HUES6 (cell line): ENCODE data around the gene MGST3.
"Not testable (repeated sequence)": the region's sequence is repeated elsewhere in the genome, so short reads cannot be mapped to it uniquely, and the experiment has no call there.

Experiments
- H3K27ac ChIP-seq: 2 replicates; pipeline ENCODE4 v1.7.0; 2013; ENCODE audit warnings: low read depth, mild to moderate bottlenecking, low read length, inconsistent platforms
- H3K27me3 ChIP-seq: 2 replicates; pipeline ENCODE4 v1.6.1; 2013; ENCODE audit warnings: low read length; ENCODE audit not compliant: control insufficient read depth, insufficient read depth
- H3K36me3 ChIP-seq: 2 replicates; pipeline ENCODE4 v1.6.1; 2013; ENCODE audit warnings: low read length; ENCODE audit not compliant: control insufficient read depth, insufficient read depth
- H3K4me1 ChIP-seq: 2 replicates; pipeline ENCODE4 v1.6.1; 2013; ENCODE audit warnings: low read length; ENCODE audit not compliant: control insufficient read depth, insufficient read depth
- H3K4me3 ChIP-seq: 2 replicates; pipeline ENCODE4 v1.5.1; 2013; ENCODE audit warnings: low read depth, low read length
- H3K9ac ChIP-seq: one replicate; pipeline ENCODE4 v1.6.1; 2013; ENCODE audit warnings: mild to moderate bottlenecking, low read length
- H3K9me3 ChIP-seq: 2 replicates; pipeline ENCODE4 v1.6.1; 2013; ENCODE audit warnings: low read depth, low read length; ENCODE audit not compliant: control insufficient read depth, insufficient read depth

Gene MGST3

DNA sequence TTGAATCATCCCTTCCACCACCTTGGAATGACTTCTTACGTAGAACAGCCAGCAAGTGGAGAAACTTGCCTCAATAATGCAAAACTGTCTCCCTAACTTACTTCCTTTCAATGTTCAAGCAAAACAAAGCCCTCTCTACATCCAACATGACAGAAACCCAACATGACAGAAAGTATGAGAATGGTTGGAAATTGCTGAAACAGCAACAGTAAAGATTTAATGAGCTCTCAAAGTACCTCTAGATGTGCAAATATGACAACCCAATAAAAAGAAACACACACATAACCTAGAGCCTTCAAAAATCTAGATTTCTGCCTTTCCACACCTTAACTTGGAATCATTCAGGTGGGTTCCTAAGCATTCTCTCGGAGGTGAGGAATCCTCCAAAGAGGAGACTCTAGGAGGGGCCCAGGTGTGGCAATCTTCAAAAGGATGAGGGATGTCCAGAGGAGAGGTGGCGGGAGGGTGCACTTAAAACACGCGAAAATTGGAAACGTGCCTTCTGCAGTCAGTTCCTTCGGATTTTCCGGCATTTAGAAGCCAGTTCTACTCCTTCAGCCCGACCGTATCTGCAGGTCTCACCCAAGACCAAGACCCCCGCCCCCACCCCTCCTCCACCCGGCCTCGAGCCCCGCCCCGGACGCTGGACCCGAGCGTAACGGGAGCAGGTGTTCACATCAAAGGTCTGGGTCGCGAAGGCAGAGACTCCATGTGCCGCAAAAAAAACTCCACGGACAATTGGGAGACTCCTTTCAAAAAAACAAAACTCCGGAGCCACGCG, 996 bp upstream of the MGST3 start:
- Histone ChIP-seq H3K4me1 (peaks cover 17% of the 10 kb centered on the region), H3K4me3 (peak overlapping the region; percentile 74), H3K27me3 (no peaks in the 10 kb centered on the region), H3K27ac (peak overlapping the region; percentile 58), H3K9ac (peak overlapping the region; percentile 68), H3K36me3 (no peaks in the 10 kb centered on the region), H3K9me3 (no peaks in the 10 kb centered on the region)

DNA sequence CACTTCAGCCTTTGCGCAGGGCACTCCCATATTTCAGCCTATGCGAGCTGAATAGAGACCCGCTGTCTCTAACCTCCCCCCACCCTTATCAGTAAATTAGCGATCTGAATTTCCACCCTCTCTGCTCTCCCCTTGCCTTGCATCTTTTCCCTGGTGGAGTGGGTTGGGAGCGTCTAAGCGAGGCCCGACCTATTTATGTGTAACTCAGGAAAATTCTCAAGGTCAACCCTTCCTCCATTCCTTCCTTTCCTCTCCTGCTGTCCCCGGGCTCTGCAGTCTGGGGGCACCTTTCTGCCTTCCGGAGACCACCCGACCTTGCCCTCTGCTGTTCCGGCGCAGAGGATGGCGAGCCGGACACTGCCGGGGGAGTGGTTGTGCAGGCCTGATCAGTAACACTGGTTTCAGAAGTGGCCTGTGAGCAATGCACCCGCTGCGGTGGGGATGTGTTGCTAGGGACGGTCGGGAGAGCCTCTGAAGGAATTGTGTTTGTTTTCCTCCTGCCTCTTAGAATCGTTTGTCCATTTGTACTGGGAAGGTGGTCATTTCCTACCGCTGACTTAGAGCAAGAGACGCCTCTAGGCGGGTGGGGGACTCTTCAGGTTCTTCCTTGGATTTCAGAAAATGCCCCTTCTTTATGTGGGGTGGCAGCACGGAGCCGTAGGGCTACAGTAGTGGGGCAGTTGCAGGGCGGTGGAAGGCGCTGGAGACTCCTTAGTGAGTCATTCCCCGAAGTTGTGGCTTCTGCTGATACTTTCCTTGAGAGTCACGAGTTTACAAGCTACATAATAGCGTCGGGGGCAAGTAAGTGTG, 513 bp downstream of the MGST3 start:
- no peaks in the 10 kb centered on the region for H3K36me3 ChIP-seq
- H3K9ac ChIP-seq: peak overlapping the region; percentile 73
- peaks cover 23% of the 10 kb centered on the region for H3K4me1 ChIP-seq
- peak overlapping the region; percentile 58; the same call in 1 of the 2 replicates for H3K27ac ChIP-seq
- H3K9me3 ChIP-seq: no peaks in the 10 kb centered on the region
- H3K4me3 ChIP-seq: peak overlapping the region; percentile 74
- no peaks in the 10 kb centered on the region for H3K27me3 ChIP-seq

DNA sequence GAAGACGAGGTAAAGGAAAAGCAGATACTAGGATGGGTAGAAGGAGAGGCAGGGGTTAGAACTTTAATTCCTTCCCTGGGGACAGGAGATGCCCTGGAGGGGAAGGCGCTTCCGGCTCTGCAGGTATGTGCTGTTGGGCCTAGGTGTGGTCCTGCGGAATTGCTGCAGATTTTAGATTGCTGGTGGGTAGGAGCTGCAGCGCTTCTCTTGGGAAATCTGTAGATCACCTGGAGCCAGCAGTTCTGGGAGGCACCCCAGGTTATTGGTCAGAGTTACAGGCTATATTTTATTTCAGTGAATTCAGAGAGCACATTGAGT, 1.1 kb downstream of the MGST3 start:
- Histone ChIP-seq H3K9ac (peak overlapping the region; percentile 73), H3K27me3 (no peaks in the 10 kb centered on the region), H3K4me3 (peak overlapping the region; percentile 74), H3K9me3 (no peaks in the 10 kb centered on the region), H3K27ac (no peak overlapping the region), H3K4me1 (peaks cover 24% of the 10 kb centered on the region), H3K36me3 (no peaks in the 10 kb centered on the region)

DNA sequence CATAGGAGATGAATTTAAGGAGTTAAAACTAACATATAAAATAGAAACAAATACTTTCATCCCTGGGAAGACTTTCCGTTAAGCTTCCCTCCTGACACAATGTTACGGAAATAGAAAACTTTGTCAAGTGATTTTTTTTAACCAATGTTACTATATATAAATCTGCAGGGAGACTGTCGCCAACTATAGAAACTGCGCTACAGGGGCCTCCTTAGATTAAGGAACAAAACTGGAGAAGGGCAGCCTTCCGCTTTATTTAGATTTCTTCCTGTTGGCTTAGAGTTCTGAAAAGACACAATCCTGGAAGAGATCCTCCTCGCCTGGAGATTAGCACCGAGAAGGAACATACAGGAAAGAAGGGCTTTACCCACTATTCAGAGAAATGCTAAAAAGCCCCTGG, 1.5 kb downstream of the MGST3 start:
- H3K4me3 ChIP-seq: peak overlapping the region; percentile 74
- H3K36me3 ChIP-seq: no peaks in the 10 kb centered on the region
- H3K27me3 ChIP-seq: no peaks in the 10 kb centered on the region
- peak overlapping the region; percentile 73 for H3K9ac ChIP-seq
- H3K9me3 ChIP-seq: no peaks in the 10 kb centered on the region
- H3K4me1 ChIP-seq: peaks cover 27% of the 10 kb centered on the region
- no peak overlapping the region for H3K27ac ChIP-seq

DNA sequence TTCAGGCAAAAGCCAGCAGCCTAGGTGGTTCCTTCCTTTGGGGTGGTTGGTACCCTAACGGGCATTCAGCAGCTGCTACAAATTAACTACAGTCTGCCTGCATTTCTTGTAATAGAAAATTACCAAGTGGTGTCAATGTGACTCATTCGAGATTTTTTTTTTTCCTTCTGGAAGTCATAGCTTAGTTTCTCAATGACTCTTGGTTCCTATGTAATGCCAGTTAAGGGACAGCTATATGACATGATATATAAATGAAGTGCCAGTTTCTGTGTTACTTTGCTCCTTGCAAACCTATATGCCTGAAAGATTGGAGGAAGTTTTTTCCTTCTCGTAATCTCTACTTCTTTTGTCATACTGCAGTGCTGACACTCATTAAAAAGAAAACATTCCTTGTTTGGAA, 2.6 kb downstream of the MGST3 start:
- Histone ChIP-seq H3K27ac (no peak overlapping the region), H3K4me3 (no peak overlapping the region), H3K36me3 (no peaks in the 10 kb centered on the region), H3K9ac (no peak overlapping the region), H3K9me3 (no peaks in the 10 kb centered on the region), H3K27me3 (no peaks in the 10 kb centered on the region), H3K4me1 (peaks cover 30% of the 10 kb centered on the region)

DNA sequence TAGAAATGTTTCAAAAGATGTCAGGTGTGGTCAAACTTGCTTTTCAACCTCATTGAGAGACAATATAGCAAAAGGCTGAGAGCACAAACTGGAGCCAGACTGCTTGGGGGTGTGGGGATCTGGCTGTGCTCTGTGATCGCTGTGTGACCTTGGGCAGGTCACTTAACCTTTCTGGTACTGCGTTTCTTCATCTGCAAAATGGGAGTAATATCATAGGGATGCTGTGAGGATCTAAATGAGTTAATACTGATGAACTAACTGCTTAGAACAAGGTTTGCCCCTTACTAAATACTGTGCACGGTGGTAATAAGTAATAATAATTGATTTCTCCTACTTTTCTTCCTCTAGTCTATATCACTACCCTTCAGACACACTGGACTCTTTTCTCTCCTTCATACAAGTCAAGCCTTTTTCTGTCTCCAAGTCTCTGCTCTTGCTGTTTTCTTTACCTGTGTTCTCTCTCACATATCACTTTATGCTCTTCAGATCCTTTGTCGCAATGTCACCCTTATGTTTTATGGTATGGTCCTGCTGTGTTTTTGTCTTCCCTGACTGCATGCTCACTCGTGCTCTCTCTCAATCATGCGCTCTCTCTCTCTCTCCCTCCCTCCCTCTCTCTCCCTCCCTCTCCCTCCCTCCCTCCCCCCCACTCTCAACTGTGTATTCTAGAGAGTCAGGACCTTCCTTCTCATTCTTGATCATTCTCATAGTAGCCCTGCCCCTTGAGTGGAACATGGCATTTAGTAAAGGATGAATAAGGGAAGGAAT, 3.3 kb downstream of the MGST3 start:
- peaks cover 30% of the 10 kb centered on the region for H3K4me1 ChIP-seq
- no peaks in the 10 kb centered on the region for H3K36me3 ChIP-seq
- H3K9ac ChIP-seq: no peak overlapping the region
- H3K4me3 ChIP-seq: no peak overlapping the region
- H3K27me3 ChIP-seq: no peaks in the 10 kb centered on the region
- H3K27ac ChIP-seq: no peak overlapping the region
- H3K9me3 ChIP-seq: no peaks in the 10 kb centered on the region

DNA sequence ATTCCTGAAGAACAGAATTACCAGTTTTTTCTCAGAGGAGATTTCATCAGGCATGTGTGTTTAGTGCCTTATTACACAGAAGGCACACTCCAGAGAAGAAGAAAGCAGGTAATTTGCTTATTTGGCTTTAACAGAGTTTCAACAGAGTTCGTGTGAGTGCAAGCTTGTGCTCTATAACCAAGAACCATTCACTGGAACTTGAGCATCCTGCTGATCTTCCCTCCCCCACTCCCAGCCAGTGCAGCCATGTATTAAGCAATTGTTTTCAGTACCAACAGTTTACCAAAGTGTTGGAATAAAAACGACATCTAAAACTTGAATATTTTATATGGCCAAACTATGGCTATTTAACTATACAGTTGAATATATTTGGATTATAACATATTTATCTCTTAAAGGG, 4.3 kb downstream of the MGST3 start:
- Histone ChIP-seq H3K9me3 (no peaks in the 10 kb centered on the region), H3K36me3 (0 out of 2 replicates have a peak, but pooled peaks cover 3% of the 10 kb centered on the region), H3K9ac (no peak overlapping the region), H3K27ac (no peak overlapping the region), H3K4me3 (no peak overlapping the region), H3K4me1 (peaks cover 25% of the 10 kb centered on the region), H3K27me3 (no peaks in the 10 kb centered on the region)

DNA sequence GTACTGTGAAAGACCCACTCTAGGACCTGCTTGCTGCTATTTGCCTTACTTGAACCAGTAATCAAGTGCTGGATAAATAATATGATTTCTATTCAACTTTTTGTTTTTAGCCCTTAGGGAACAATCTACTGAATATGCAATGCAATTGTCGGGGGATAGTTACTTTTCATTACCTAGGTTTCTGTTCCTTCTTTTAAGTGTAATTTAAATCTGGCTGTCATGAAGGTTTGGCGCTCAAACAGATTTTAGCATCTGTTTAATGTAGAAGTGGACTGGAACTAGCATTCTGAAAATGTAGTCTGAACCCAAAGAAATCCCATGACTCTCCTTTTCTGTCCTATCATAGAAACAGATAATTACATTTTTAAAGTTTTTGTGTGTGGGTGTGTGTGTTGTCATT, 4.8 kb downstream of the MGST3 start:
- H3K27ac ChIP-seq: no peak overlapping the region
- no peak overlapping the region for H3K9ac ChIP-seq
- peaks cover 25% of the 10 kb centered on the region for H3K4me1 ChIP-seq
- no peak overlapping the region for H3K4me3 ChIP-seq
- no peaks in the 10 kb centered on the region for H3K27me3 ChIP-seq
- H3K9me3 ChIP-seq: no peaks in the 10 kb centered on the region
- H3K36me3 ChIP-seq: 0 out of 2 replicates have a peak, but pooled peaks cover 3% of the 10 kb centered on the region

DNA sequence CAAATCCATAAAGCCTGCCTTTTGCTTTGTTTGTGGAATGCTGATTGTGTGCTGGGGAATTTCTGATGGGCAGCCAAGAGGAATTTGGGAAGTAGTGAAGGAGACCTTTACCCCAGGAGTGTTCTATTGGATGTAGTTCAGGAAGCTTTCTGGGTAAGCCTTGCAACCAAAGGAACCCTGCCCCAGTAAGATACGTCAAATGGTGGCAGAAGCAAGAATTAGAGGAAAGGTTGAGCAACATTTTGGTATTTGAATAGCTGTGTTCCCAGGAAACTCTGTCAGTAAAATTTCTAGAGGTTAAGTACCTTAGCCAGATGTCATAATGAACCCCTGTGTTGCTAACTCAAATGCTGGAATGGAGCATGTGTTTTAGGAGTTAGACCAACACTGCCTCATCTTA, 6.4 kb downstream of the MGST3 start:
- Histone ChIP-seq H3K4me3 (no peak overlapping the region), H3K27ac (no peak overlapping the region)

DNA sequence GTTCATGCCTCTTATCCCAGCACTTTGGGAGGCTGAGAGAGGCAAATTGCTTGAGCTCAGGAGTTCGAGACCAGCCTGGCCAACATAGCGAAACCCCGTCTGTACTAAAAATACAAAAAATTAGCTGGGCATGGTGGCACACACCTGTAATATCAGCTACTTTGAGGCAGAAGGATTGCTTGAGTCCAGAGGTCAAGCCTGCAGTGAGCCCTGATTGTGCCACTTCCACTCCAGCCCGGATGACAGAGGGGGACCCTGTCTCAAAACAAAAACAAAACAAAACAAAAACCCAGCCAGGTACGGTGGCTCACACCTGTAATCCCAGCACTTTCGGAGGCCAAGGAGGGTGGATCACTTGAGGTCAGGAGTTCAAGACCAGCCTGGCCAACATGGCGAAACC, 7.2 kb downstream of the MGST3 start:
- not testable (repeated sequence) for H3K27me3 ChIP-seq, H3K27ac ChIP-seq, H3K9me3 ChIP-seq, H3K4me3 ChIP-seq, H3K36me3 ChIP-seq, H3K9ac ChIP-seq
- H3K4me1 ChIP-seq: peaks cover 16% of the 10 kb centered on the region

More for the DNA sequence above, 6.4 kb downstream of the MGST3 start:
- H3K27me3 ChIP-seq: no peaks in the 10 kb centered on the region
- no peaks in the 10 kb centered on the region for H3K9me3 ChIP-seq
- peaks cover 23% of the 10 kb centered on the region for H3K4me1 ChIP-seq
- H3K36me3 ChIP-seq: 0 out of 2 replicates have a peak, but pooled peaks cover 3% of the 10 kb centered on the region
- no peak overlapping the region for H3K9ac ChIP-seq
